Coronary artery (tissue), 2 donors: ENCODE results near the gene LATS1.
"Not testable (repeated sequence)": the region's sequence is repeated elsewhere in the genome, so short reads cannot be mapped to it uniquely, and the experiment has no call there.

Experiments
- DNase-seq: peaks from one replicate; pipeline ENCODE4 v3.0.0-alpha.2; 2017; ENCODE audit warnings: low spot score
- H3K27ac ChIP-seq, 2 donors: fragments of 200-600 bp; sonication (generic); one replicate each; pipeline ENCODE4 v1.5.1; 2016 to 2019
- H3K4me3 ChIP-seq: fragments of 200-600 bp; sonication (generic); 2 replicates; pipeline ENCODE4 v1.5.1; 2016; ENCODE audit warnings: mild to moderate bottlenecking, moderate library complexity
- CTCF ChIP-seq: fragments of 200-600 bp; sonication (generic); IDR thresholded peaks from one replicate; pipeline ENCODE4 v1.5.1; 2019; ENCODE audit warnings: antibody characterized with exemption

The LATS1 gene

GRCh38 chr6:149754548-149754947, 36.6 kb upstream of the LATS1 start:
- Histone ChIP-seq H3K4me3 (no peak overlapping the region), H3K27ac (no peak overlapping the region)

GRCh38 chr6:149753374-149753637, 35.4 kb upstream of the LATS1 start:
- not testable (repeated sequence) for H3K27ac ChIP-seq, H3K4me3 ChIP-seq, DNase-seq

More at GRCh38 chr6:149754548-149754947, 36.6 kb upstream of the LATS1 start:
- DNase-seq, result no peak
- TF ChIP-seq CTCF, result no peak

- no peak overlapping the region for H3K27ac ChIP-seq
- DNase-seq, result no peak
- no peak overlapping the region for H3K4me3 ChIP-seq
- TF ChIP-seq CTCF, result no peak
These were observed 34.9 kb upstream of the LATS1 start for GRCh38 chr6:149752600-149753373.

- not testable (repeated sequence) for H3K27ac ChIP-seq, DNase-seq, H3K4me3 ChIP-seq
These were observed 34.0 kb upstream of the LATS1 start for GRCh38 chr6:149751920-149752319.

- no peak overlapping the region for H3K27ac ChIP-seq
These were observed 33.3 kb upstream of the LATS1 start for GRCh38 chr6:149751239-149751638.

GRCh38 chr6:149750136-149750609, 32.3 kb upstream of the LATS1 start:
- DNase-seq, result peak; percentile 76
- TF ChIP-seq CTCF, result no peak

More at GRCh38 chr6:149751239-149751638, 33.3 kb upstream of the LATS1 start:
- no peak for DNase-seq
- no peak overlapping the region for H3K4me3 ChIP-seq
- TF ChIP-seq CTCF, result no peak

GRCh38 chr6:149749594-149750135, 31.8 kb upstream of the LATS1 start, which contains the start of gene PCMT1:
Gene PCMT1, plus strand, starts transcription at chr6:149749741. Its CDS starts 161 bp downstream, at chr6:149749902.
- Histone ChIP-seq H3K27ac (peak within 1 kb of the TSS; percentile 59 to 97), H3K4me3 (peak within 1 kb of the TSS; percentile 99)
- DNase-seq, result peak; percentile 92
- TF ChIP-seq CTCF, result no peak

More at GRCh38 chr6:149750136-149750609, 32.3 kb upstream of the LATS1 start:
- peak overlapping the region; percentile 99 for H3K4me3 ChIP-seq
- peak overlapping the region; percentile 59 to 97 for H3K27ac ChIP-seq

GRCh38 chr6:149749082-149749593, 31.2 kb upstream of the LATS1 start:
- Histone ChIP-seq H3K4me3 (peak overlapping the region; percentile 99), H3K27ac (peak overlapping the region; percentile 59 to 97)
- not testable (repeated sequence) for DNase-seq
